Type B pancreatic cell (in vitro differentiated cells): ENCODE results near the gene MTMR2. TPM values are rescaled to one million over a fixed set of nuclear protein-coding genes. Genes with fewer than 3 reads are reported as not detected.

ENCODE experiments used
- DNase-seq: peaks from one replicate; pipeline ENCODE4 v3.0.0; 2021; ENCODE audit warnings: mixed read lengths; ENCODE audit not compliant: unreplicated experiment; ENCODE audit errors: extremely low spot score
- H3K27ac Mint-ChIP-seq: 2 replicates; pipeline ENCODE4 v1.8.0; 2021; ENCODE audit warnings: mild to moderate bottlenecking, mixed read lengths
- H3K27me3 Mint-ChIP-seq: 2 replicates; pipeline ENCODE4 v1.8.0; 2021; ENCODE audit warnings: mixed read lengths
- H3K36me3 Mint-ChIP-seq: 2 replicates; pipeline ENCODE4 v1.8.0; 2021; ENCODE audit warnings: mixed read lengths
- H3K4me1 Mint-ChIP-seq: one replicate; pipeline ENCODE4 v1.8.0; 2021; ENCODE audit warnings: mixed read lengths; ENCODE audit not compliant: unreplicated experiment
- H3K4me3 Mint-ChIP-seq: 2 replicates; pipeline ENCODE4 v1.8.0; 2021; ENCODE audit warnings: mild to moderate bottlenecking, mixed read lengths
- H3K9me3 Mint-ChIP-seq: 2 replicates; pipeline ENCODE4 v1.8.0; 2021; ENCODE audit warnings: mixed read lengths
- CTCF ChIP-seq: fragments of 200-600 bp; sonication (generic); conservative IDR thresholded peaks from 2 replicates; pipeline ENCODE4 v1.5.0; 2021; ENCODE audit warnings: antibody characterized with exemption, mild to moderate bottlenecking
- total RNA-seq: library from RNA; stranded (reverse); gene quantifications from 2 replicates; pipeline ENCODE4 v1.2.1, GENCODE V29; 2021; ENCODE audit warnings: low replicate concordance

The MTMR2 gene
- total RNA-seq, 1 donor from 2014 or later, result 38.9 TPM

GRCh38 chr11:95832763-95833162, 91.1 kb downstream of the MTMR2 start:
- no peak for DNase-seq
- no peak for TF ChIP-seq CTCF
- Mint-ChIP-seq H3K4me1 (peaks cover 11% of the 10 kb centered on the region), H3K27me3 (no peaks in the 10 kb centered on the region), H3K27ac (no peak overlapping the region), H3K9me3 (no peaks in the 10 kb centered on the region), H3K36me3 (peaks cover 30% of the 10 kb centered on the region), H3K4me3 (no peak overlapping the region)

- Mint-ChIP-seq H3K4me1 (peaks cover 11% of the 10 kb centered on the region), H3K36me3 (peaks cover 26% of the 10 kb centered on the region), H3K27ac (no peak overlapping the region), H3K4me3 (no peak overlapping the region), H3K9me3 (no peaks in the 10 kb centered on the region), H3K27me3 (no peaks in the 10 kb centered on the region)
- DNase-seq, result no peak
- no peak for TF ChIP-seq CTCF
Measured at GRCh38 chr11:95831198-95831883, 92.6 kb downstream of the MTMR2 start.

DNA sequence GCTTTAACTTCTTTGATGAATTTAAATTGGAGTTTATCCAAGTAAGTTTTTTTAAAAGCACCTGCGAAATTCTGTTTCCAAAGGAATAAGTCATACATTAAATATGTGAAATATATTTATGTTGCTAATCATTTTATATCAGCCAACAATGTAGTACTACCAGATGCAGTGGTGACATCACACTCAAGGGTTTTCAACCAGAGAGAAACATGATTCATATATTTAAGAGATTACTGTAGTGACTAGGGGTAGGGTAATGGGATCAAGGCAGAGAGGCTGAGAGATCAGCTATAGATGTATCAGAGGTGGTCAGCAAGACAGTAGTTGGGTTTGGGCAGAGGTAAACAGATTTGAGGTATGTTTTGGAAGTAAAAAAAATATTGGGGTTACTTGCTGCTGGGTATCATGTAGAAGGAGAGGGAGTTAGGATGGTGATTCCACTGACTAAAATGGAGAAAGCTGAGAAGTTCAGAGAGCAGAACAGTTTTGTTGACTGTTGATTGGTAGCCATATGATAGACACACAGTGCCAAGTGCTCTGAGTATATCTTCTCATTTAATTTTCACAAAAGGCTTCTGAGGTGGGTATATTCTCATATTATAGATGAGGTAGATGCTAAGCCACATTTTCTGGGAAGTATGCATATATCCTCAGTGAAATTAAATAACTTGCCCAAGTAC, 94.2 kb downstream of the MTMR2 start:
- no peak for TF ChIP-seq CTCF
- peaks cover 25% of the 10 kb centered on the region for H3K36me3 Mint-ChIP-seq

GRCh38 chr11:95827696-95828095, 96.2 kb downstream of the MTMR2 start:
- Mint-ChIP-seq H3K9me3 (no peaks in the 10 kb centered on the region), H3K27ac (no peak overlapping the region)

More for the DNA sequence above, 94.2 kb downstream of the MTMR2 start:
- Mint-ChIP-seq H3K4me1 (peaks cover 5% of the 10 kb centered on the region), H3K27ac (no peak overlapping the region), H3K4me3 (no peak overlapping the region), H3K27me3 (no peaks in the 10 kb centered on the region), H3K9me3 (no peaks in the 10 kb centered on the region)
- DNase-seq, result no peak

GRCh38 chr11:95821640-95822039, 102.3 kb downstream of the MTMR2 start:
- Mint-ChIP-seq H3K4me1 (no peaks in the 10 kb centered on the region), H3K4me3 (no peak overlapping the region), H3K27me3 (no peaks in the 10 kb centered on the region), H3K9me3 (no peaks in the 10 kb centered on the region), H3K36me3 (peaks cover 56% of the 10 kb centered on the region), H3K27ac (no peak overlapping the region)
- TF ChIP-seq CTCF, result no peak
- no peak for DNase-seq

More at GRCh38 chr11:95827696-95828095, 96.2 kb downstream of the MTMR2 start:
- Mint-ChIP-seq H3K4me3 (no peak overlapping the region), H3K4me1 (peaks cover 5% of the 10 kb centered on the region), H3K27me3 (no peaks in the 10 kb centered on the region), H3K36me3 (peaks cover 29% of the 10 kb centered on the region)
- no peak for TF ChIP-seq CTCF
- no peak for DNase-seq
